Colon (tissue), 2 donors: Measurements from ENCODE around the gene PAIP2B.
"Not testable (repeated sequence)": the region's sequence is repeated elsewhere in the genome, so short reads cannot be mapped to it uniquely, and the experiment has no call there.

Experiments
- FAIRE-seq: peaks from 2 replicates; lab custom pipeline; 2012; peaks lifted over from hg19 to GRCh38; lab: Jason Lieb, UNC
- donor health status: control.
- donor health status: control.

PAIP2B gene

GRCh38 chr2:71216501-71216900 is 10.4 kb downstream of the PAIP2B start:
- no peak for FAIRE-seq

- FAIRE-seq: no peak
These were observed 11.5 kb downstream of the PAIP2B start for GRCh38 chr2:71215447-71215846.

- no peak for FAIRE-seq
These were observed 14.6 kb downstream of the PAIP2B start for GRCh38 chr2:71212336-71212735.

DNA sequence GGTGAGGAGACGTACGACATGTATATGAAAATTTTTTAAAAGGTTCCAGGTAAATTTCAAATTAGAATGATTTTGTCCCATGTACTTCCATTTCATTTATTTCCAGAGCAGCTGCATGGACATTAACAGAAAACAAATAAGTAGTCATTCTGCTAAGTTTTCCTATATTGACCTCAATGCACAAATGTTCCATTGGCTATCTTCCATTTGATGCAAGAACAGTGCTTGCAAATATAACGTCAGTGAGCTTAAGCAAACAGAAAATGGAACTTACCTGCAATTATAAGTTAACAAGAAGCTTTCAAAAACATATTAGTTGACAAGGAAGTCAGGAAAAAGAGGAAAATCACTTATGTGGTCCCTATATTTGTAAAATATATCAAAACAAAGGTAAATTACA is 16.6 kb downstream of the PAIP2B start:
- FAIRE-seq: no peak

DNA sequence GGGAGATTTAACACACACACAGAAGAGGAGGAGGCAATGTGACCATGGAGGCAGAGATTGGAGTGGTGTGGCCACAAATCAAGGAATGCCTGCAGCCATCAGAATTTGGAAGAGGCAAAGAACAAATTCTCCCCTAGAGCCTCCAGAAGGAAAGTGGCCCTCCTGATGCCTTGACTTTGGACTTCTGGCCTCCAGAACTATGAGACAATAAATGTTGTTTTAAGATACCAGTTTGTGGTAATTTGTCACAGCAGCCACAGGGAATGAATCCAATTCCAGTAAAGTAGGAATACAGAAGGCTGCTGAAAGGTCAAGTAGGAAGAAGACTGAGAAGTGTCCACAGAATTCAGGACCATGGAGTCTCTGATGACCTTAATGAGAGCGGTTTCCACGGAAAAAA is 18.1 kb downstream of the PAIP2B start:
- FAIRE-seq: no peak

DNA sequence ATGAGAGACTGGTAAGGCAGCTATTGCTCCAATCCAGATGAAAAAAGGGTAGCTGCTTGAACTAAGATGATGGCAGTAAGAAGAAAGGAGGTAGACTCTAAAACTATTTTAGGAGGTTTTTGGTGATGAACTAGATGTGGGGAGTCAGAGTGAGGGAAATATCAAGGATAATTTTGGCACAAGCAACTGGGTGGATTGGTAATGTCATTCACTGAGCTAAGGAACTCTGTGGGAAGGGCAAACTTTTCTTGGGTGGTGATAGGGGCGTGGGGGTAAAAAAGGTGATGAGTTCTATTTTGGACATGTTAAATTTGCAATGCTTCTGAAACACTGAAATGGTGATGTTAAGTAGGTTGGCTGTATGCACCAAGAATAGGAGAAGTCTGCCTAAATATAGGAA is 19.3 kb downstream of the PAIP2B start:
- no peak for FAIRE-seq

DNA sequence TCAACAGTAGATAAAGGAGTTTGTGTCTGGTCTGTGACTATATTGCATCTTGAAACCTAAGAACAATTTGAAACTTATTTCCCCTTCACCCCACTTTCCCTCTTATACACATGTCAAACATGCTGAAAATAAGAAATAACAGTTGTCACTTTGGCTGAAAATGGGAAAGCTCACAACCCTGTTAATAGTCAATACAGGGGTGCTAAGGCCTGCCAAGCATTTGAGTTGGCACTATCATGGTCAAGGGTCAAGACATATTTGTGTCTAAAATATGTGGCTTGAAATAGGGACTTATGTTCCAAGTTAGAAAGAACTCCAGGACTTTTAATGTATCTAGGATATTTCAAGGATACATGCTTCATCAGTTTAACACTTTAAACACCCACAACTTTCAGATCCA is 20.6 kb downstream of the PAIP2B start:
- no peak for FAIRE-seq

- FAIRE-seq: no peak
These were observed 35.3 kb downstream of the PAIP2B start for GRCh38 chr2:71191570-71191943.

DNA sequence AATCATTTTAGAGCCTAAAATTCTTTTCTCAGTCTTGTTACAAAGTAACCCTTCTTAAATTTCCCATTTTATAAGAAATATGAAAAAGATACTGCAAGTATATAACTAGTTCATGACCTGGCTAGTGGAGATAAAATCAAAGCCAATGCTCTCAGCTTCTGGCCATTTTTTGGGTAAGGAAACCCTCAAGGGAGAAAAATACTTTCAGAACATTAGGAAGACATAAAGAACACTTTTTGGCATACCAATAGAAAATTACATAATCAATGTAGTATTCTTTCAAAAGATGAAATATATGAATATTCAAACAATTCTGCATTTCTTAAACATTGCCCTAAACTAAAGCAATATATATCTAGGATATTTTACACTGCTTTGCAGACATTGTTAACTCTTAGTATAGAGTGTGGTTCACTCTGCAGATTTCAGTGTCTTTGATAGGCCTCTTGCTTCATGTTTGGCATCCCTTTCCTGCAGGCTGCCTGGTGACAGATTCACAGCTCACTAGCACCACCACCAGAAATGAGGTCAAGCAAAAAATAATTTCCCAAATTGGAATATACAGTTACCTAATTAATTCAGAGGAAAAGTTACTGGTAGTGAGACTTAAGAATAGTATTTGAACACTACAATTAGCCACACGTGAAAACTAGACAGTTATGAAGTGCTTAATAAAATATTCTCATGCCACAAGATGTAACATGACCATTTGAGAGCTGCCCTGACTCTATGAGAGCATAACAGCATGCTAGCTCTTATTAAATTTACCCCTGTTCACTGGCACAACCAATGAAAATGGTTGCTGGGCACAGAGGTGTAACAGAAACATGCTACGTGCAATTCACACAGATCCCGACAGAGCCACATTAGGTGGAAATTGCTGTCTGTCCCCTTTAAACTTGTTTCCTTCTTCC is 36.0 kb downstream of the PAIP2B start:
- FAIRE-seq: no peak

DNA sequence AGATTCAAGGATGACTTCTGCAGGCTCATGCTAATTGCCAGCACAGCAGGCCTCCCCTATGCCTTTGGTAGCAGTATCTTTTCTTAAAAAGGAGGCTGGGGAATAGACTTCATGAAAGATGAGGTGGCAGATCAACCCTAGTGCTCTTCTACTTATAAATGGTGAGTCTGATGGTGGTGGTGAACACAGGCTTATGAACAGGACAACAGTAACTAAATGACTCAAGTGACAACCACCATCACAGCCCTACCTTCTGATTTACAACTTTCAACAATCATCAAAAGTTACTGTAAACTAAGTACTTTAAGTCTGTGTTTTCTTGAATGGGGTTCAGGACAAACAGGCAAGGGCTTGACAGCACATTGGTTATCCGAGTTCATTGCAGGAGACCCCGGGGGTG is 39.3 kb downstream of the PAIP2B start:
- no peak for FAIRE-seq

DNA sequence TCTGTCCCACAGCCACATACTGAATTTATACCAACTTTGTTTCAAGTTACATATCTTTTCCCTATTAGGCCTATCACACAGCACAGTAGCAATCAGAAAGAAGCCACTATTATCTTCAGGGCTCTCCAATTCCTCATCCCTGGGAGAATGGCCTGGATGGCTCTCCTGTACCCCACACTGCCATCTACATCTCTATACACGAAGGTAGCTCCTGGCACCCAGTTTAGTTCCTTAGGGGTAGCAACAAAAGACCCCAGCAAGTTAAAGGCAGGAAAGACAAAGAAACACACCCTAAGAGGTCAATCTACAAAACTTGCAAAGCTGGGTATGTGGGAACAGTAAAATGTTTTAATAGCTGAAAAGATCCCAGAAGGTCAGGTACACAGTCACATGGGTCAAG is 39.9 kb downstream of the PAIP2B start:
- FAIRE-seq: no peak

GRCh38 chr2:71183306-71184115 is 43.4 kb downstream of the PAIP2B start:
- not testable (repeated sequence) for FAIRE-seq

GRCh38 chr2:71181316-71181715 is 45.6 kb downstream of the PAIP2B start:
- no peak for FAIRE-seq

DNA sequence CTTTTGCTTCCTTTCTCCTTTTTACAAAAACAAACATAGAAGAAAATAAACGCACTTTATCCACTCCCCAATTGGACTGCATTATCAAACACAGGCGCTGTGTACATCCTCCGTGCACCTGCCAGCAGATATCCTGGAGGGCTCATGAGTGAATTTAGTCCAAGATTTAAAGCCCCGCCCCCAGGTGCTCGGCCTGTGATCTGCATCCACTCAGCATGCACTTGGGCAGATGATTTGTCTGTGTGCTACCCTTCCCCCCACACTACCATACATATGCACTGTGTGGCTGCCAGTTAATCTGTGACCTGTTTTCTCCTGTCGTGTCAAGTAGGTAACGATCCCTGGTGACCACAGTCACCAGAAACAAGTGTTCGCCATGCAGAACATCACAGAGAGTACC is 48.1 kb downstream of the PAIP2B start:
- not testable (repeated sequence) for FAIRE-seq

DNA sequence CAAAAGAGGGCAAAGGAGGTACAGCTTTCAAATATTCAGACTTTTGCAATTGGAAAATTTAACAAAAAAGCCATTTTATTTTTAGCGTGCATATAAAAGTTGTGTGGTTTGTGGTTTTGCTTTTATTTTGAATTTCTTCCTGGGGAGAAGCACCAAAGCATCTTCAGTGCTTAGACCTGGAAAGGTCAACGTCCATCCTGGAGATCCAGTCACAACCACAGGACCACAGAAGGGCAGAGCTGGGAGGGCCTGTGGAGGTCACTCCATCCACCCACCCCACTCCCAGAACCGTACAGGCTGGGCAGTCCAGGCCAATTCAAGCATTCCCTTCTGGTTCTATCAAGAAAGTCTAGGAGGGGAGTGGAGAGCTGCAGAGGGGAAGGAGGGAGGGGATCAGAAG is 52.7 kb downstream of the PAIP2B start:
- no peak for FAIRE-seq

DNA sequence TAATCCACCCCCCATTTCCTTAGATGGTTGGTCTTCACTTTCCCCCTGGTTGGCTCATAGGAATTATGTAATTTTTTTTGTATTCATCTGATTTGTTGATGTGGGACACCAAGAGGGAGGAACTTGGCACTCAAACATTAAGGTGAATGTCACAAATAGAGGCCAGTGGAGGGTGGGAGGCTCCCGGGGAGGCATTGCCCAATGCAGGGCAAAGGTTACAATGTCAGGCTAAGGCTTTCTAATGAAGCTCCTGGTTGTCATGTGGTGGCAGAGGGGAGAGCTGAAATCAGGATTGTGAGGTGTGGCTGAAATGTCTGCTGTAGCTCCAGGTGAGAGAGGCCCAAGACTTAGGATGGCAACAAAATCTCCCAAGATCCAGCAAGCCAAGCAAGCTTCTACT is 53.8 kb downstream of the PAIP2B start:
- FAIRE-seq: no peak

- FAIRE-seq: no peak
These were observed 60.1 kb downstream of the PAIP2B start for GRCh38 chr2:71166812-71167211.

GRCh38 chr2:71157124-71157793 is 69.6 kb downstream of the PAIP2B start:
- FAIRE-seq: no peak

DNA sequence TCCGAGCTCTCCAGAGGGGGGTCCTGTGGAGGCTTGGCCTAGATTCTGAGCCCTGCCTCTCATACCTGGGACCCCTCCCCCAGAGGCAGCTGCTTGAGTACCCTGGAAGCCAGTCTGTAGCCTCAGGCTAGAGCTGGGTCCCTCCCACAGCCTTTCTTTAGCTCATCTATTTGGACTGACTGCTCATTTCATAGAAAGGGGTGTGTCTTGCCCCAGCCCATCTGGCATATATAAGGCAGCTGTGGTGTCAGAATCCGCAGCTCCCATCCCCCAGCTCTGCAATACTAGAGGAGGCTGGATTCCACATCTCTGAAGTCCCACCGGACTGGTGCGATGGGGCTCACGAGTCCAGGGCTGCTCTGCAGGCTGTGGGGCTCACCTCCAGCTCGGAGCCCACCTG is 70.3 kb downstream of the PAIP2B start:
- FAIRE-seq: no peak

- no peak for FAIRE-seq
These were observed 71.1 kb downstream of the PAIP2B start for GRCh38 chr2:71155846-71156245.

GRCh38 chr2:71154798-71155197 is 72.1 kb downstream of the PAIP2B start:
- FAIRE-seq: no peak

- FAIRE-seq: no peak
These were observed 72.6 kb downstream of the PAIP2B start for GRCh38 chr2:71154279-71154678.
